ENCODE results near the gene TWIST2.

The TWIST2 gene

DNA sequence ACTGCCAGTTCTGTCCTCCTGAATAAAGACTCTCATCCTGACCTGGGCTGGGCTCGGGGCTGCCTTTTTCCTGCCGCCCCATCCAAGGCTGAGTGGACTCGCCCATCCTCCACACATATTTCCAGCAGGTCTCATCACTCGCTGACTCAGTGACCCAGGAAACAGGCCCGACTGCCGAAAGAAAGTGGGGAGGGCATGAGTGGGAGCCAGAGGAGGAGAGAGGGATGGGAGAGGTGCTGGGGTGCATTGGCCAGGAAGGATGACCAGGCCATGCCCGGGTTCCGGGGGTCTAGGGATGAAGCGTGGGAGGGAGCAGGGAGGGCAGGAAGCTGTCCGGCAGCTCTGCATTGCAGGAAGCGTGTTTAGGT is 66.7 kb downstream of the TWIST2 start:
- in situ Hi-C loops (cut with MboI; ENCODE audit: low pct_unique_long_range_greater_than_20kb, low sequenced_read_pairs, unreplicated experiment), result no loop called here
- no peak for DNase-seq (ENCODE audit: low spot score)
- TF ChIP-seq, protein P1, sequence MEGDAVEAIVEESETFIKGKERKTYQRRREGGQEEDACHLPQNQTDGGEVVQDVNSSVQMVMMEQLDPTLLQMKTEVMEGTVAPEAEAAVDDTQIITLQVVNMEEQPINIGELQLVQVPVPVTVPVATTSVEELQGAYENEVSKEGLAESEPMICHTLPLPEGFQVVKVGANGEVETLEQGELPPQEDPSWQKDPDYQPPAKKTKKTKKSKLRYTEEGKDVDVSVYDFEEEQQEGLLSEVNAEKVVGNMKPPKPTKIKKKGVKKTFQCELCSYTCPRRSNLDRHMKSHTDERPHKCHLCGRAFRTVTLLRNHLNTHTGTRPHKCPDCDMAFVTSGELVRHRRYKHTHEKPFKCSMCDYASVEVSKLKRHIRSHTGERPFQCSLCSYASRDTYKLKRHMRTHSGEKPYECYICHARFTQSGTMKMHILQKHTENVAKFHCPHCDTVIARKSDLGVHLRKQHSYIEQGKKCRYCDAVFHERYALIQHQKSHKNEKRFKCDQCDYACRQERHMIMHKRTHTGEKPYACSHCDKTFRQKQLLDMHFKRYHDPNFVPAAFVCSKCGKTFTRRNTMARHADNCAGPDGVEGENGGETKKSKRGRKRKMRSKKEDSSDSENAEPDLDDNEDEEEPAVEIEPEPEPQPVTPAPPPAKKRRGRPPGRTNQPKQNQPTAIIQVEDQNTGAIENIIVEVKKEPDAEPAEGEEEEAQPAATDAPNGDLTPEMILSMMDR (IDR thresholded peaks at IDR 0.05; ENCODE audit: extremely low read depth, insufficient read depth, missing control alignments), result no peak

DNA sequence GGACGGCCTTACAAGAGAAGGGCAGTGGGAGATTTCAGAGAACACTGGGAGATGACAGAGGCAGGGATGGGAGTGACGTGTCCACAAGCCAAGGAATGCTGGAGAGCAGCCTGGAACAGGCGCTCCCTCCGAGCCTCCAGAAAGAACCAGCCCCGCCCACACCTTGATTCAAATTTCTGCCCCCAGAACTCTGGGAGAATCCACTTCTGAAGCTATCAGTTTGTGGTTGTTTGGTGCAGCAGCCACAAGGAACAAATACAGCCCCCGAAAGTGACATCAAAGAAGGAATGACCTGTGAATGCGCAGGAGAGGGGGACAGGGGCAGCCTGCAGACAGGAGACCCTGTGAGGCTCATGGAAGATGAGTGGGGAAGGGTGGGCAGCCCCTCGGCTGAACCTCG is 67.3 kb downstream of the TWIST2 start:
- in situ Hi-C loops (cut with MboI; ENCODE audit: low pct_unique_long_range_greater_than_20kb, low sequenced_read_pairs, unreplicated experiment), result no loop called here
- TF ChIP-seq, protein P1 (IDR thresholded peaks at IDR 0.05; ENCODE audit: extremely low read depth, insufficient read depth, missing control alignments), result no peak
- no peak for DNase-seq (ENCODE audit: low spot score)

DNA sequence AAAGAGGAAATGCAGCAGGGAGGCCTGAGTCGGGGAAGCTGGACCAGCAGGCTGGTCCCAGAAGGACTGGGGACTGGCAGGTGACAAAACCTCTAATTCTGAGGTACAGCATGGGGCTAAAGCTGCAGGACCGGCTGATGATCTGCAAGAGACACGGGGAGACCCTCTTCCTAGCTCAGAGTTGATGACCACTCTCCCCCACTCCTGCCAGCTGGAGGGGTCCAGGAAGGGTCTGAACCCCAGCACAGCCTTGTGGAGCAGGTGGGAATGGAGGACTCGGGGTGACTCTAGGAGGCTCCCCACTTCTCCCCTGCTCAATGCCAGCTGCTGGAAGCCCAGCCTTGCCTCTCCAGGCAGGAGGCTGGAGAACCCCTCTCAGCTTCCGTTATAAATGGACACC is 67.7 kb downstream of the TWIST2 start:
- in situ Hi-C loops (cut with MboI; ENCODE audit: low pct_unique_long_range_greater_than_20kb, low sequenced_read_pairs, unreplicated experiment), result no loop called here
- no peak for DNase-seq (ENCODE audit: low spot score)
- TF ChIP-seq, protein P1 (IDR thresholded peaks at IDR 0.05; ENCODE audit: extremely low read depth, insufficient read depth, missing control alignments), result no peak

GRCh38 chr2:238916176-238916874 is 68.4 kb downstream of the TWIST2 start:
- in situ Hi-C loops (cut with MboI; ENCODE audit: low pct_unique_long_range_greater_than_20kb, low sequenced_read_pairs, unreplicated experiment), result no loop called here
- DNase-seq (ENCODE audit: low spot score), result no peak
- TF ChIP-seq, protein P1 (IDR thresholded peaks at IDR 0.05; ENCODE audit: extremely low read depth, insufficient read depth, missing control alignments), result no peak

- in situ Hi-C loops (cut with MboI; ENCODE audit: low pct_unique_long_range_greater_than_20kb, low sequenced_read_pairs, unreplicated experiment), result no loop called here
- TF ChIP-seq, protein P1 (IDR thresholded peaks at IDR 0.05; ENCODE audit: extremely low read depth, insufficient read depth, missing control alignments), result no peak
- DNase-seq (ENCODE audit: low spot score), result no peak
Observed at GRCh38 chr2:238916875-238917590, 69.1 kb downstream of the TWIST2 start.

GRCh38 chr2:238919307-238919706 is 71.4 kb downstream of the TWIST2 start:
- TF ChIP-seq, protein P1 (IDR thresholded peaks at IDR 0.05; ENCODE audit: extremely low read depth, insufficient read depth, missing control alignments), result no peak
- in situ Hi-C loops (cut with MboI; ENCODE audit: low pct_unique_long_range_greater_than_20kb, low sequenced_read_pairs, unreplicated experiment), result no loop called here
- no peak for DNase-seq (ENCODE audit: low spot score)
